GM12891 (cell line): ENCODE measurements around the gene PFN3.

Experiments
- PAX5 ChIP-seq: IDR thresholded peaks from 2 replicates; pipeline ENCODE4 v1.6.1; 2011; ENCODE audit warnings: low read length, moderate library complexity, mild to moderate bottlenecking; ENCODE audit not compliant: insufficient read depth, severe bottlenecking
- POLR2A ChIP-seq: IDR thresholded peaks from 2 replicates; pipeline ENCODE4 v1.6.1; 2011; ENCODE audit warnings: low read depth, low read length, control low read depth
- POLR2AphosphoS5 ChIP-seq: IDR thresholded peaks from 2 replicates; pipeline ENCODE4 v1.6.1; 2011; ENCODE audit warnings: low read depth, low read length, control low read depth
- POU2F2 ChIP-seq: IDR thresholded peaks from 2 replicates; pipeline ENCODE4 v1.6.1; 2011; ENCODE audit warnings: low read depth, mild to moderate bottlenecking, control low read depth, low read length, moderate library complexity
- SPI1 ChIP-seq: IDR thresholded peaks from 2 replicates; pipeline ENCODE4 v1.6.1; 2011; ENCODE audit warnings: low read depth, low read length, control low read depth
- TAF1 ChIP-seq: IDR thresholded peaks from 2 replicates; pipeline ENCODE4 v1.6.1; 2011; ENCODE audit warnings: low read depth, low read length, control low read depth

- TF ChIP-seq TAF1 (no peak), POLR2A (no peak), POLR2AphosphoS5 (no peak), POU2F2 (no peak), SPI1 (peak; percentile 50), PAX5 (no peak)
Measured at GRCh38 chr5:177372034-177372896, 28.2 kb downstream of the PFN3 start.
